Measurements from ENCODE around the gene LHX1. TPM values are rescaled to one million over a fixed set of nuclear protein-coding genes. Genes with fewer than 3 reads are reported as not detected.

The LHX1 gene
- total and polyA plus RNA-seq, 2 of the 8 experiments (the other 6 are each of a cell fraction or from before 2014, with no cell fraction given), result 0.26 to 0.93 TPM

DNA sequence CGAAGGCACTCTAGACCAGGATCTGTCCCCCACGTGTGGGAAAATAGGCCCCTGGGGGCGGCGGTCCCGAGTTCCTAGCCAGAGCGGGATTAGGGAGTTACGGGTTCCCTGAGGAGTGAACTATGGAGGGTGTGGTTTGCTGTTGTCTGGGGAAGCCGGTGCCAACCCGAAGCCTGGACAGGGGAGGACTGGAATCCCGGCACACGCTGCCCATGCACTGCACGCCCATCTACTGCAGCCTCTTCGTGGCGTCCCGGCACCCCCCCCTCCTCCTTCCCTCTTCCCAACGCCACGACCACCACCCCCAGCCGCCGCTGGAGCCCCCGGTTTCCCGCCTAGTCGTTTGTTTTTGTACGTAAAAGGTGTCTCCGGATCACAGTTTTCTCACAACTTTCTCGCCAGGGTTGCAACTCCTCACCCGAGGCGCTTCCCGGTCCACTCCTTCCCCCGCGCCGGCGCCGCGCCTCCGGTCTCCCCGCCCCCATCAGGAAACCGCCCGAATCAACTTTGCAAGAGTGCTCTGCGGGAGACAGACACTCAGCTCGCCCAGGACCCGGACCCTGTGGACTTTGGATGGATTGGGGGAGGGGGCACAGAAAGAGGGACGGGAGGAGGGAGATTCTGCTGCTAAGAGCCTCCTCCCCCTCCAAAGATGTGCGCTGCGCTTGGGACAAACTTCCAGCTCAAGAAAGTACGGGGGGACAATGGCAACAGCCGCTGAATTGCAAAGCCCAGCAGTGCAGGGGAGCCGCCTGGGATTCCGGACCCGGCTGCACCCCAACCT is 1.4 kb upstream of the LHX1 start:
- 0 out of 2 replicates have a peak overlapping the region, but pooled peaks have one; percentile 10 for H2AK5ac ChIP-seq (ENCODE audit: low read depth, low read length)
- FAIRE-seq (no peak), DNase-seq (ENCODE audit: low read depth in 1 of 2, low spot score in 2 of 2) (peak in 1 of 2 experiments; percentile 83)
- ChIA-PET POLR2A (ENCODE audit: partially characterized antibody) (interaction anchor here (1.2 to 5.5 kb wide), 3 partner anchors 8 to 111 kb away, joined by 3 to 45 read pairs (median 3); no protein-coding TSS in a partner anchor), CTCF (ENCODE audit: partially characterized antibody) (interaction anchor here (0.9 to 1.4 kb wide), 2 partner anchors 14 to 53 kb away, joined by 3 read pairs; no protein-coding TSS in a partner anchor)
- H3K27me3 ChIP-seq (replicated peaks in 1 of 4; ENCODE audit: control insufficient read depth in 3 of 4, extremely low read depth in 1 of 4, insufficient read depth in 3 of 4, low read length in 3 of 4), result peaks cover 83 to 100% (median 94%) of the 10 kb centered on the region in 4 experiments
- peaks cover 2 to 72% (median 52%) of the 10 kb centered on the region in 4 experiments for H3K4me1 ChIP-seq (replicated peaks in 1 of 4; ENCODE audit: control insufficient read depth in 3 of 4, insufficient read depth in 4 of 4, low read length in 3 of 4)
- no peak overlapping the region for H2BK20ac ChIP-seq (ENCODE audit: low read length)
- H3K4ac ChIP-seq (replicated peaks; ENCODE audit: insufficient read length, low read depth, low read length), result no peak overlapping the region
- H3K9ac ChIP-seq (replicated peaks in 1 of 4; ENCODE audit: extremely low read depth in 1 of 4, low read depth in 3 of 4, low read length in 3 of 4), result no peak overlapping the region
- peak overlapping the region; percentile 7 for H4K91ac ChIP-seq (replicated peaks; ENCODE audit: insufficient read length, low read length)
- no peak overlapping the region for H3K56ac ChIP-seq (replicated peaks; ENCODE audit: insufficient read length, low read depth, low read length)
- H2BK5ac ChIP-seq (ENCODE audit: low read depth, low read length), result 0 out of 2 replicates have a peak overlapping the region, but pooled peaks have one; percentile 52
- no peaks in the 10 kb centered on the region for H3K79me1 ChIP-seq (ENCODE audit: low read depth, low read length)
- H4K5ac ChIP-seq (ENCODE audit: insufficient read length, low read depth, low read length), result no peak overlapping the region
- H3K14ac ChIP-seq (ENCODE audit: insufficient read length), result no peak overlapping the region
- H3K79me2 ChIP-seq (ENCODE audit: control insufficient read depth in 1 of 2, insufficient read depth in 2 of 2, low read length in 2 of 2), result no peaks in the 10 kb centered on the region
- no peak overlapping the region for H3K27ac ChIP-seq (ENCODE audit: low read depth, low read length)
- H2BK120ac ChIP-seq (replicated peaks; ENCODE audit: low read depth, low read length), result no peak overlapping the region
- H2BK15ac ChIP-seq (ENCODE audit: low read length), result no peak overlapping the region
- H3K4me3 ChIP-seq (ENCODE audit: extremely low read depth in 1 of 4, insufficient read depth in 2 of 4, low read depth in 3 of 4, low read length in 4 of 4), result peak overlapping the region; percentile 27 to 74 (median 56)
- peak overlapping the region; percentile 48 for H2AFZ ChIP-seq (ENCODE audit: low read length)
- peaks cover 28% of the 10 kb centered on the region; the same call in 1 of the 2 replicates for H3K23me2 ChIP-seq (ENCODE audit: low read depth, low read length)
- H3K9me3 ChIP-seq (ENCODE audit: insufficient read depth in 2 of 2, low read depth in 1 of 2, low read length in 1 of 2), result no peaks in the 10 kb centered on the region
- H4K20me1 ChIP-seq (replicated peaks in 1 of 2; ENCODE audit: control insufficient read depth in 1 of 2, insufficient read depth in 2 of 2, low read length in 2 of 2), result peaks cover 10 to 26% of the 10 kb centered on the region in 2 experiments
- peaks cover 0 to 2% (median 0%) of the 10 kb centered on the region in 4 experiments; a peak in 1 of 8 replicates for H3K36me3 ChIP-seq (ENCODE audit: control insufficient read depth in 2 of 4, insufficient read depth in 4 of 4, low read length in 3 of 4)
- H3K18ac ChIP-seq (ENCODE audit: extremely low read depth, low read length), result peak overlapping the region; percentile 76; the same call in 1 of the 2 replicates
- WGBS, 2 experiments (ENCODE audit: extremely low coverage in 1 of 2, insufficient coverage in 1 of 2, insufficient read length in 1 of 2, insufficient replicate concordance in 2 of 2, low coverage in 1 of 2, low lambda C conversion rate in 2 of 2, missing lambda C conversion rate in 1 of 2), result 1% methylated on average over 34 of the region's 49 CpGs; no CpG with 5 or more reads in 1 of the 2 experiments
- peak overlapping the region; percentile 88 to 92 for H3K4me2 ChIP-seq (ENCODE audit: insufficient read depth in 1 of 2, low read depth in 2 of 2, low read length in 2 of 2)
- no peak overlapping the region for H3K23ac ChIP-seq (ENCODE audit: insufficient read length)
- peak overlapping the region; percentile 72; the same call in 1 of the 2 replicates for H4K8ac ChIP-seq (ENCODE audit: extremely low read depth, insufficient read depth, low read length)
- H2BK12ac ChIP-seq (ENCODE audit: low read depth, low read length), result peak overlapping the region; percentile 68; the same call in 1 of the 2 replicates
- TF ChIP-seq SIX5 (IDR thresholded peaks at IDR 0.05; ENCODE audit: low read depth, low read length) (no peak), POLR2AphosphoS5 (IDR thresholded peaks at IDR 0.05; ENCODE audit: low read depth, low read length) (no peak), JUND (IDR thresholded peaks at IDR 0.05; ENCODE audit: low read length) (no peak), SP2 (IDR thresholded peaks at IDR 0.05; ENCODE audit: low read length) (no peak), EGR1 (IDR thresholded peaks at IDR 0.05; ENCODE audit: borderline replicate concordance, low read depth, low read length) (no peak), HDAC2 (IDR thresholded peaks at IDR 0.05; ENCODE audit: borderline replicate concordance in 1 of 2, low read depth in 2 of 2, low read length in 2 of 2) (0 out of 4 replicates have a peak, but pooled peaks of 1 of the 2 experiments have one; percentile 60), NANOG (IDR thresholded peaks at IDR 0.05; ENCODE audit: insufficient read depth, low read depth, low read length, poor library complexity, severe bottlenecking) (no peak), CTBP2 (IDR thresholded peaks at IDR 0.05; ENCODE audit: borderline replicate concordance, insufficient read depth, insufficient read length, low read length) (peak; percentile 17), CREB1 (IDR thresholded peaks at IDR 0.05) (0 out of 2 replicates have a peak, but pooled peaks have one; percentile 9), MAFK (IDR thresholded peaks at IDR 0.05; ENCODE audit: low read depth, low read length) (no peak)

Data from H1 (cell line).